Prostate gland (tissue), 2 donors: Measurements from ENCODE around the gene IFIT3. TPM values are rescaled to one million over a fixed set of nuclear protein-coding genes. Genes with fewer than 3 reads are reported as not detected.

Experiments used
- DNase-seq: peaks from one replicate; pipeline ENCODE4 v3.0.0-alpha.2; 2019; ENCODE audit warnings: low spot score
- H3K27ac ChIP-seq, 2 donors: fragments of 200-600 bp; sonication (generic); 2 replicates each; pipeline ENCODE4 v1.5.1; 2017 to 2019
- H3K27me3 ChIP-seq: fragments of 200-600 bp; sonication (generic); replicated peaks from 2 replicates; pipeline ENCODE4 v1.5.1; 2019; ENCODE audit not compliant: insufficient read depth
- H3K36me3 ChIP-seq, 2 donors: fragments of 200-600 bp; sonication (generic); 1 replicate in 1 of 2; 2 replicates in 1 of 2; pipeline versions ENCODE4 v1.5.1 to v1.8.1; 2017 to 2019
- H3K4me1 ChIP-seq: fragments of 200-600 bp; sonication (generic); replicated peaks from 2 replicates; pipeline ENCODE4 v1.5.1; 2019
- H3K4me3 ChIP-seq, 2 donors: fragments of 200-600 bp; sonication (generic); 2 replicates each; pipeline ENCODE4 v1.5.1; 2017 to 2019
- H3K9me3 ChIP-seq: fragments of 200-600 bp; sonication (generic); 2 replicates; pipeline ENCODE4 v1.5.1; 2017
- CTCF ChIP-seq, 4 experiments: fragments of 200-600 bp in 2 of 4; fragments of 450-650 bp in 2 of 4; sonication (generic) in 2 of 4; IDR thresholded peaks; 1 replicate in 3 of 4; 2 replicates in 1 of 4; pipeline ENCODE4 v1.5.1; 2016 to 2019; ENCODE audit warnings: antibody characterized with exemption in 4 of 4, mild to moderate bottlenecking in 2 of 4, moderate library complexity in 2 of 4
- POLR2A ChIP-seq: fragments of 450-650 bp; IDR thresholded peaks from one replicate; pipeline ENCODE4 v1.6.1; 2016; ENCODE audit warnings: antibody characterized with exemption, mild to moderate bottlenecking
- POLR2AphosphoS5 ChIP-seq: sonication (generic); formaldehyde crosslinking; IDR thresholded peaks from one replicate; pipeline ENCODE4 v1.6.1; 2017; ENCODE audit warnings: antibody characterized with exemption
- WGBS: methylation state at CpG from one replicate; pipeline ENCODE4 v1.1.5; 2018; 5-methylcytosine and 5-hydroxymethylcytosine counted together
- intact Hi-C: fragments of 100-400 bp; cut with DNase I; formaldehyde crosslinking; loops from one replicate; pipeline ENCODE4 v1.14.2; 2022
- total RNA-seq, 2 donors: library from RNA; depleted of rRNA; stranded (reverse); fragments of >200 nt; gene quantifications; one replicate each; pipeline ENCODE4 v1.1.0, GENCODE V29; 2016

The IFIT3 gene
- total RNA-seq, 2 donors from 2014 or later, result 6.4 to 9.5 TPM

GRCh38 chr10:89307269-89307577, 20.6 kb upstream of the IFIT3 start:
- no peaks in the 10 kb centered on the region for H3K4me1 ChIP-seq
- no peaks in the 10 kb centered on the region for H3K36me3 ChIP-seq
- H3K9me3 ChIP-seq, result no peaks in the 10 kb centered on the region
- H3K4me3 ChIP-seq, result no peak overlapping the region
- intact Hi-C loops, result no loop called here
- no peak overlapping the region for H3K27ac ChIP-seq
- no peaks in the 10 kb centered on the region for H3K27me3 ChIP-seq
- TF ChIP-seq POLR2A, result no peak
- no peak for TF ChIP-seq POLR2AphosphoS5
- TF ChIP-seq CTCF (IDR thresholded peaks at IDR 0.05), result no peak
- DNase-seq, result no peak

GRCh38 chr10:89308266-89308665, 19.5 kb upstream of the IFIT3 start:
- Histone ChIP-seq H3K9me3 (no peaks in the 10 kb centered on the region), H3K4me1 (no peaks in the 10 kb centered on the region), H3K36me3 (no peaks in the 10 kb centered on the region), H3K27ac (no peak overlapping the region), H3K27me3 (no peaks in the 10 kb centered on the region), H3K4me3 (no peak overlapping the region)
- no peak for TF ChIP-seq CTCF (IDR thresholded peaks at IDR 0.05)
- WGBS, result 96% methylated on average over 6 of the region's 6 CpGs
- DNase-seq, result no peak
- intact Hi-C loops, result no loop called here

- intact Hi-C loops, result no loop called here
- no peak for TF ChIP-seq CTCF (IDR thresholded peaks at IDR 0.05)
- no peak for TF ChIP-seq POLR2A
- no peak for TF ChIP-seq POLR2AphosphoS5
- DNase-seq, result no peak
- H3K4me3 ChIP-seq, result no peak overlapping the region
- H3K9me3 ChIP-seq, result no peaks in the 10 kb centered on the region
- no peaks in the 10 kb centered on the region for H3K4me1 ChIP-seq
- no peak overlapping the region for H3K27ac ChIP-seq
- H3K27me3 ChIP-seq, result no peaks in the 10 kb centered on the region
- H3K36me3 ChIP-seq, result no peaks in the 10 kb centered on the region
- 75% methylated on average over 4 of the region's 4 CpGs for WGBS
Measured at GRCh38 chr10:89308736-89309135, 19.1 kb upstream of the IFIT3 start.

- 85% methylated on average over 7 of the region's 7 CpGs for WGBS
- intact Hi-C loops, result no loop called here
Measured at GRCh38 chr10:89309156-89310055, 18.4 kb upstream of the IFIT3 start.

More at GRCh38 chr10:89309156-89310055, 18.4 kb upstream of the IFIT3 start:
- Histone ChIP-seq H3K36me3 (no peaks in the 10 kb centered on the region), H3K27me3 (no peaks in the 10 kb centered on the region), H3K4me1 (no peaks in the 10 kb centered on the region), H3K27ac (no peak overlapping the region), H3K9me3 (no peaks in the 10 kb centered on the region), H3K4me3 (no peak overlapping the region)
- no peak for TF ChIP-seq CTCF (IDR thresholded peaks at IDR 0.05)
- TF ChIP-seq POLR2AphosphoS5, result no peak
- TF ChIP-seq POLR2A, result no peak
- no peak for DNase-seq
